Measurements from ENCODE around the gene KIF19. TPM values are rescaled to one million over a fixed set of nuclear protein-coding genes. Genes with fewer than 3 reads are reported as not detected.

The KIF19 gene
- total RNA-seq, 1 donor from 2014 or later, result not detected

- Histone ChIP-seq H3K4me3 (ENCODE audit: low read depth, low read length) (no peak overlapping the region), H3K27me3 (ENCODE audit: control insufficient read depth, insufficient read depth, low read length) (no peaks in the 10 kb centered on the region), H3K36me3 (ENCODE audit: control insufficient read depth, insufficient read depth, low read length) (no peaks in the 10 kb centered on the region)
- no peak for TF ChIP-seq CTCF (IDR thresholded peaks at IDR 0.05; ENCODE audit: insufficient read depth, low read length, poor library complexity, severe bottlenecking)
- no peak for DNase-seq (ENCODE audit: low read depth)
Observed at GRCh38 chr17:74297941-74298340, 28.1 kb upstream of the KIF19 start.

GRCh38 chr17:74298778-74299177 lies 27.2 kb upstream of the KIF19 start:
- TF ChIP-seq CTCF (IDR thresholded peaks at IDR 0.05; ENCODE audit: insufficient read depth, low read length, poor library complexity, severe bottlenecking), result no peak
- Histone ChIP-seq H3K27me3 (ENCODE audit: control insufficient read depth, insufficient read depth, low read length) (no peaks in the 10 kb centered on the region), H3K4me3 (ENCODE audit: low read depth, low read length) (no peak overlapping the region), H3K36me3 (ENCODE audit: control insufficient read depth, insufficient read depth, low read length) (no peaks in the 10 kb centered on the region)
- DNase-seq (ENCODE audit: low read depth), result no peak

GRCh38 chr17:74299226-74300009 lies 26.6 kb upstream of the KIF19 start:
- no peak for TF ChIP-seq CTCF (IDR thresholded peaks at IDR 0.05; ENCODE audit: insufficient read depth, low read length, poor library complexity, severe bottlenecking)
- Histone ChIP-seq H3K36me3 (ENCODE audit: control insufficient read depth, insufficient read depth, low read length) (no peaks in the 10 kb centered on the region), H3K4me3 (ENCODE audit: low read depth, low read length) (no peak overlapping the region), H3K27me3 (ENCODE audit: control insufficient read depth, insufficient read depth, low read length) (no peaks in the 10 kb centered on the region)
- no peak for DNase-seq (ENCODE audit: low read depth)

- DNase-seq (ENCODE audit: low read depth), result no peak
- Histone ChIP-seq H3K27me3 (ENCODE audit: control insufficient read depth, insufficient read depth, low read length) (no peaks in the 10 kb centered on the region), H3K36me3 (ENCODE audit: control insufficient read depth, insufficient read depth, low read length) (no peaks in the 10 kb centered on the region), H3K4me3 (ENCODE audit: low read depth, low read length) (no peak overlapping the region)
- no peak for TF ChIP-seq CTCF (IDR thresholded peaks at IDR 0.05; ENCODE audit: insufficient read depth, low read length, poor library complexity, severe bottlenecking)
Observed at GRCh38 chr17:74303305-74303704, 22.7 kb upstream of the KIF19 start.

GRCh38 chr17:74304184-74304583 lies 21.8 kb upstream of the KIF19 start:
- no peaks in the 10 kb centered on the region for H3K36me3 ChIP-seq (ENCODE audit: control insufficient read depth, insufficient read depth, low read length)
- DNase-seq (ENCODE audit: low read depth), result no peak
- H3K27me3 ChIP-seq (ENCODE audit: control insufficient read depth, insufficient read depth, low read length), result no peaks in the 10 kb centered on the region
- TF ChIP-seq CTCF (IDR thresholded peaks at IDR 0.05; ENCODE audit: insufficient read depth, low read length, poor library complexity, severe bottlenecking), result no peak
- H3K4me3 ChIP-seq (ENCODE audit: low read depth, low read length), result no peak overlapping the region

All from kidney epithelial cell (primary cell).